ENCODE measurements around the gene CADM2.

The CADM2 gene

GRCh38 chr3:85709346-85709892 is 750.6 kb downstream of the CADM2 start:
- H3K4me3 ChIP-seq (ENCODE audit: control insufficient read depth, low read depth, low read length) = no peak overlapping the region
- no peak for TF ChIP-seq CTCF (conservative IDR thresholded peaks at IDR 0.05; ENCODE audit: control insufficient read depth, insufficient read depth, low read depth, low read length)
- DNase-seq (ENCODE audit: low read depth) = no peak

- peak; percentile 21 for DNase-seq (ENCODE audit: low read depth)
- TF ChIP-seq CTCF (conservative IDR thresholded peaks at IDR 0.05; ENCODE audit: control insufficient read depth, insufficient read depth, low read depth, low read length) = no peak
- no peak overlapping the region for H3K4me3 ChIP-seq (ENCODE audit: control insufficient read depth, low read depth, low read length)
Observed at GRCh38 chr3:85710490-85710889, 751.7 kb downstream of the CADM2 start.

GRCh38 chr3:85721409-85722145 is 762.8 kb downstream of the CADM2 start:
- no peak overlapping the region for H3K4me3 ChIP-seq (ENCODE audit: control insufficient read depth, low read depth, low read length)
- no peak for TF ChIP-seq CTCF (conservative IDR thresholded peaks at IDR 0.05; ENCODE audit: control insufficient read depth, insufficient read depth, low read depth, low read length)
- DNase-seq (ENCODE audit: low read depth) = no peak

GRCh38 chr3:85725809-85726208 is 767.0 kb downstream of the CADM2 start:
- no peak for TF ChIP-seq CTCF (conservative IDR thresholded peaks at IDR 0.05; ENCODE audit: control insufficient read depth, insufficient read depth, low read depth, low read length)
- no peak for DNase-seq (ENCODE audit: low read depth)
- no peak overlapping the region for H3K4me3 ChIP-seq (ENCODE audit: control insufficient read depth, low read depth, low read length)

GRCh38 chr3:85726241-85726640 is 767.5 kb downstream of the CADM2 start:
- H3K4me3 ChIP-seq (ENCODE audit: control insufficient read depth, low read depth, low read length) = no peak overlapping the region
- no peak for TF ChIP-seq CTCF (conservative IDR thresholded peaks at IDR 0.05; ENCODE audit: control insufficient read depth, insufficient read depth, low read depth, low read length)
- no peak for DNase-seq (ENCODE audit: low read depth)

- DNase-seq (ENCODE audit: low read depth) = no peak
- no peak overlapping the region for H3K4me3 ChIP-seq (ENCODE audit: control insufficient read depth, low read depth, low read length)
- no peak for TF ChIP-seq CTCF (conservative IDR thresholded peaks at IDR 0.05; ENCODE audit: control insufficient read depth, insufficient read depth, low read depth, low read length)
Observed at GRCh38 chr3:85737846-85738245, 779.1 kb downstream of the CADM2 start.

Measured in fibroblast of mammary gland (primary cell).